ENCODE measurements around the gene PARP11. TPM values are rescaled to one million over a fixed set of nuclear protein-coding genes. Genes with fewer than 3 reads are reported as not detected.
"Not testable (repeated sequence)": the region's sequence is repeated elsewhere in the genome, so short reads cannot be mapped to it uniquely, and the experiment has no call there.

The PARP11 gene
- total RNA-seq, 1 experiment from 2014 or later, result 3.8 TPM

DNA sequence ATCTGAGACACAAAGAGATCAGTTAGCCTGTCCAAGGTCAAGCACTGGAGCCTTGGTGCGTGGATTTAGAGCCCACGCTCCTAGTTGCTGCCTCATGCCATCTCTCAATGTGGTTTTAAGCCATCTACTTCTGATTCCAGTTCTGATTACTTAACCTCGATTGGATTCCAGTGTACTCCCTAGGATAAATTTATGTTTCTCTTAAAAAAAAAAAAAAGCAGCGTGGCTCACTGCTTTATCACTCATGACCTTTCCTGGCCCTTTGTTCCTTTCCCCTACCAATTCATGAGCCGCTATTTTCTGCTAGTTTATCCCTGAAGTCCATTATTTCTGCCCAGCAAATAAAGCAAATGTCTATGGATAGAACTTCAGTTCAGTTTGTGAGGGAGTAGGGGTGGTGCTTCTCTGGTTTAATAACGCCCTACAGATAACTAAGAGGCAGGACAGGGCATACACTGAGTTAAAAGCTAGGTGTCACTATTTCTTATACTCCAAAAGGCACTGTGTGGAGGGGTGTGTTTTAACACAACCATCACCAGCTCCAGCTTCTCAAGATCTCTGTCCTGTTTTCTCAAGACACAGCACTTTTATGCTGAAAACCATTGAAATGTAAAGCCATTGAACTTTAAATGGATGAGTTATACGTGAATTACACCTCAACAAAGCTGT lies 9.8 kb upstream of the PARP11 start:
- peak; percentile 42 for DNase-seq (ENCODE audit: low read depth)

GRCh38 chr12:3882406-3882805 lies 9.2 kb upstream of the PARP11 start:
- no peak for DNase-seq (ENCODE audit: low read depth)

GRCh38 chr12:3881281-3881950 lies 8.2 kb upstream of the PARP11 start:
- DNase-seq (ENCODE audit: low read depth), result no peak

DNA sequence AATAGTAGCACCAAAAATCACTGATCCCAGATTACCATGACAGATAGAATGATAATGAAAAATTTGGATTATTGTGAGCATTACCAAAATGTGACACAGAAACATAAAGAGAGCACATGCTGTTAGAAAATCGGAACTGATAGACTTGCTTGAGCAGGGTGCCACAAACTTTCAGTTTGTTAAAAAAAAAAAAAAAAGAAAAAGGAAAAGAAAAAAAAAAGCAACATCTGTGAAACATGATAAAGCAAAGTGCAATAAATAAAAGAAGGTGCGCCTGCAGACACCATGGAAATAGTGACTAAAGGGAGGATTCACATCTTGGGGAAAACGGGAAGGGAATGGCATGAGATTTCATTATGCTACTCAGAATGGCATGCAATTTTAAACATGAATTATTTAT lies 6.6 kb upstream of the PARP11 start:
- no peak for DNase-seq (ENCODE audit: low read depth)

DNA sequence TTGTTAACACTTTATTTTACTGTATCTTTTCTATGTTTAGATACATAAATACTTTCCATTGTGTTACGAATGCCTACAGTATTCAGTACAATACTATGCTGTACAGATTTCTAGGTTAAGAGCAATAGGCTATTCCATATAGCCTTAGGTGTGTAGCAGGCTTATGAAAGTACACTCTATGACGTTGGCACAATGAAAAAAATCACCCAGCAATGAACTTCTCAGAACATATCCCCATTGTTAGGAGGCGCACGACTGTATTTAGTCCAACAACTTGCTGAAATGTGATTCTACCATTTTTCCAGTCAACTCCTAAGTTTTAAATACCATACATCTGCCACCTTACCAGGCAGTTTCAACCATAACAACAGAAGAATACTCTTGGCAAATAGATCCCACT lies 1.8 kb downstream of the PARP11 start:
- no peak for DNase-seq (ENCODE audit: low read depth)

DNA sequence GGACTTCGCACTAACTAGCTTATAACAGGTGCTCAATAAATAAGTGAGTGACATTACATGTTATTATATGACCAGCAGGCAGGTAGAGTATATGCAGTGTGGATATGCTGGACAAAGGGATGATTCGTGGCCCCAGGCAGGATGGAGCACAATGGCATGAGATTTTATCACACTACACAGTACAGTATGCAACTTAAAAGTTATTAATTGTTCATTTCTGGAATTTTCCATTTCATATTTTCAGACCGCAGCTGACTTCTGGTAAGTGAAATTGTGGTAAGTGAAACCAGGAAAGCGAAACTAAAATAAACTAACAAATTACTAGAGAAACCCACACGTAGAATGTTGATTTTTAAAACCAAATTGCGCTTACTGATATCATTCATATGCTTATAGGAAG lies 3.3 kb downstream of the PARP11 start:
- DNase-seq (ENCODE audit: low read depth), result no peak

GRCh38 chr12:3869433-3869832 lies 3.8 kb downstream of the PARP11 start:
- no peak for DNase-seq (ENCODE audit: low read depth)

DNA sequence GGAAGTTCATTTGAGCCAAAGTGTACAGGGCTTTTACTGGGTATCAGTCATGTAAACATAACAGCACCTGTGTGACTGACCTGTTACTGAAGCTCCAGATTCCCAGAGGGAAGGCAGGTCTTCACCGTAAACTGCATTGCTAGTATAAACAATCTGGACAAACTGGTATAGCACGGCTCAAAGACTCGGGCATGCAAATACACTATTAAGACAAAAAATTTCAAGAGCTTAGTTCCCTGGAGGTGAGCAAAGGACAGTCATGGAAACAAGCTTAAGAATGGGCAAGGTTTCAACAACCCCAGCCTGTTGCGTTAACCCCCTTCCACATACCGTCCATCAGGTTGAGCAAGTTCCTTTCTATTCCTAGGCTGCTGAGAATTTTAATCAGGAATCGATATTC lies 9.4 kb downstream of the PARP11 start:
- DNase-seq (ENCODE audit: low read depth), result no peak

DNA sequence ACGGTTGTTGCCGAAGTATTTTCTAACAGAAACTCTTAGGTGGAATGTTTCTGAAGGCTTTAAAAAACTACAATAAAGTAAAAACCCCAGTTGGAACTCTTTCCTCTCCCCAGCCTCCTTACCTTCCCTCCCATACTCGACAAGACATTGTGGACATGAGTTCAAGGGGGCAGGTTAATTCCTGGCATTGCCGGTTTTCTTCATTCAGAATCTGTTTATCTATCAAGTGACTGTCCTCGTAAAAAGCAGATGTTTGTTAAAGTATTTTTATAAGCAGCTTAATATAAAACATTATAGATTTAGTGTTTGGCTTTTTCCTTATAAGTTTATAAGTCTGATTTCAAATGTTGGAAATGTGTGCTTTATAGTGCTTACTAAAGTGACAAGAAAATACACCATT lies 30.7 kb downstream of the PARP11 start:
- DNase-seq (ENCODE audit: low read depth), result no peak

- DNase-seq (ENCODE audit: low read depth), result no peak
Measured at GRCh38 chr12:3841783-3842182, 31.4 kb downstream of the PARP11 start.

- DNase-seq (ENCODE audit: low read depth), result not testable (repeated sequence)
Measured at GRCh38 chr12:3840833-3841232, 32.4 kb downstream of the PARP11 start.

DNA sequence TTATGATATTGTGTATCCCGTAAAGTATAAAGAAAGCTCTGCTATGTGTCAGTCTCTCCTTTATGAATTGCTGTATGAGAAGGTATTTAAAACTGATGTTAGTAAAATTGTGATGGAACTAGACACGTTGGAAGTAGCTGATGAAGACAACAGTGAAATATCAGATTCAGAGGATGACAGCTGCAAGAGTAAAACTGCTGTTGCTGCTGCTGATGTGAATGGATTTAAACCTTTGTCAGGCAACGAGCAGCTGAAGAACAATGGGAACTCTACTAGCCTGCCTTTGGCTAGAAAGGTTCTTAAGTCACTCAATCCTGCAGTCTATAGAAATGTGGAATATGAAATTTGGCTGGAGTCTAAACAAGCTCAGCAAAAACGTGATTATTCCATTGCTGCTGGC lies 33.5 kb downstream of the PARP11 start:
- peak; percentile 19 for DNase-seq (ENCODE audit: low read depth)

GRCh38 chr12:3838701-3839548 lies 34.3 kb downstream of the PARP11 start:
- DNase-seq (ENCODE audit: low read depth), result not testable (repeated sequence)

DNA sequence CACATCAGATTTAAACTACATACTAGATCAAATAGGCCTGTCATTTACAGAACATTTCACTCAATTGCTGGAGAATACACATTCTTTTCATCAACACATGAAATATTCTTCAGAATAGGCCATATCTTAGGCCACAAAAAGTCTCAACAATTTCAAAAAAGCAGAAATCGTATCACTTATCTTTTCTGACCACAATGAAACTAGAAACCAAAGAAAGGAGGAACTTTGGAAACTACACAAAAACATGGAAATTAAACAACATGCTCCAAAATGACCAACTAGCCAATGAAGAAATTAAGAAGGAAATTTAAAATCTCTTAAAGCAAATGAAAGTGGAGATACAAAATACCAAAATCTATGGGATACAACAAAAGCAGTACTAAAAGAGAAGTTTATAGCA lies 35.1 kb downstream of the PARP11 start:
- DNase-seq (ENCODE audit: low read depth), result no peak

GRCh38 chr12:3837049-3837448 lies 36.1 kb downstream of the PARP11 start:
- no peak for DNase-seq (ENCODE audit: low read depth)

GRCh38 chr12:3836641-3837040 lies 36.6 kb downstream of the PARP11 start:
- no peak for DNase-seq (ENCODE audit: low read depth)

- DNase-seq (ENCODE audit: low read depth), result no peak
Measured at GRCh38 chr12:3835914-3836313, 37.3 kb downstream of the PARP11 start.

DNA sequence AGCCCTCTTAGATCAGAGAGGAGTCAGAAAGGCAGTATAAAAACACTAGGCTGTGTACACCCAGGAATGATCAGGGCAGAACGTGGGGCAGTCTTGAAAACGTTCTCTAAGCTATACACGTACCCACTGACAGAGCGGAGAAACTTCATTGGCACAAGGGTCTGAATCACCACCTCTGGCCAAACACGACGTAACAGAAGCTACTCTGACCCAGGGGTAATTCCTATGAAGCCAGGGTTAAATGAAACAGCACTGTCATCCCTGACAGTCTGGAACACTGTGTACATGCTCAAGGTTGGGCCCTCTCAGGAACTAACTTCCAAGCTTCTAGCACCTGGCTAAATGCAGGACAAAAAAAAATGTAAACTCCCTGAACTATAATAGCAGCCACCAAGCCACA lies 38.4 kb downstream of the PARP11 start:
- no peak for DNase-seq (ENCODE audit: low read depth)

- no peak for DNase-seq (ENCODE audit: low read depth)
Measured at GRCh38 chr12:3833670-3834310, 39.4 kb downstream of the PARP11 start.

GRCh38 chr12:3832738-3833137 lies 40.5 kb downstream of the PARP11 start:
- no peak for DNase-seq (ENCODE audit: low read depth)

DNA sequence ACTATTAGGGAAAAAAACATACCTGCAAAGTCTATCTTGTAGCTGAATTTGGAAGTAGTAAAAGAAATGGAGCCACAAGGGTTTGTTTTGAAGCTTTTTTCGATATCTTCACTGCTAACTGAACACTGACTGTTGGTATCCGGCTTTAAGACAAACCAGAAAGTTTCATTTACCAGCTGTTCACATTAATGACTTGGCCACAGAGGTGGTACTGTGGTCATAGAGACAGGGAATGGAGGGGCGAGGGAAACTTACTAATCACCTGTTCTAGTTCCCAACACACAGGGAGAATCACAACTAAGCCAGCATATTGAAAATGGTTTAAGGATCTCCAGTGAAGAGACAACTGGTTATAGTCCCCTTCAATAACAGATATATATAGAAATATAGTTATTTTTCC lies 44.3 kb downstream of the PARP11 start:
- no peak for DNase-seq (ENCODE audit: low read depth)

Measured in LHCN-M2 (cell line).